ENCODE measurements around the gene SH2D3A.
"Not testable (repeated sequence)": the region's sequence is repeated elsewhere in the genome, so short reads cannot be mapped to it uniquely, and the experiment has no call there.

SH2D3A gene

DNA sequence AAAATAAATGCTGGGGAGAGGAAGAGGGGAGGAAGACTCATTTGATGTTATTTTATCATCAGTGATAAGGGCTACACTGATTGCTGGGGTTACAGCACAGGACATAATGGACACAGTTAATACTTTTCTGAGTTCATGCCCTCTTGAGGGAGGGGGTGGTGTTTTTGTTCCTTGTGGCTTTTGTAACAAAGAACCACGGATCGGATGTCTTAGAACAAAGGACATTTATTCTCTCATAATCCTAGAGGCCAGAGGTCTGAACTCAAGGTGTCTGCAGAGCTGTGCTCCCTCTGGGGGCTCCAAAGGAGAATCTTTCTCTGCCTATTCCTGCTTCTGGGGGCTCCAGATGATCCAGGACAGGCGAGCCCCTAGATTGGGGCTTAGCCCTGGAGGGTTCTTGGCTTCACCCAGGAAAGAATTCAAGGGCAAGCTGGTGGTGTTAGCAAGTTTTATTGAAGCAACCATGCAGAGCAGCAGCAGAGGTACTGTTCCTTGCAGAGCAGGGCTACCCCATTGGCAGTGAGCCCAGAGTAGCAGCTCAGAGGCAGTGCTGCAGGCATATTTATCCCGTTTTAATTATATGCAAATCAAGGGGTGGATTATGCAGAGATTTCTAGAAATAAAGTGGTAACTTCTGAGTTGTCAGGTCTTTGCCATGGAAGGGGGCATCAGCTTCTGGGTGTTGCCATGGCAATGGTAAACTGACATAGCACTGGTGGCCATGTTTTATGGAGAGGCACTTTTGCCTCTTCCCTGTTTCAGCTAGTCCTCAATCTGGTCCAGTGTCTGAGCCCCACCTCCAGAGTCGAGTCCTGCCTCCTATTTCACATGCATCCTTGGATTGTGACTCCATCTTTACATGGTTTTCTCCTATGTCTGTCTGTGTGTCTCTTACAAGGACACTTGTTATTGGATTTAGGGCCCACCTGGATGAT lies 23.2 kb upstream of the SH2D3A start:
- no peak for DNase-seq (ENCODE audit: low read depth in 1 of 2, low spot score in 1 of 2)

DNA sequence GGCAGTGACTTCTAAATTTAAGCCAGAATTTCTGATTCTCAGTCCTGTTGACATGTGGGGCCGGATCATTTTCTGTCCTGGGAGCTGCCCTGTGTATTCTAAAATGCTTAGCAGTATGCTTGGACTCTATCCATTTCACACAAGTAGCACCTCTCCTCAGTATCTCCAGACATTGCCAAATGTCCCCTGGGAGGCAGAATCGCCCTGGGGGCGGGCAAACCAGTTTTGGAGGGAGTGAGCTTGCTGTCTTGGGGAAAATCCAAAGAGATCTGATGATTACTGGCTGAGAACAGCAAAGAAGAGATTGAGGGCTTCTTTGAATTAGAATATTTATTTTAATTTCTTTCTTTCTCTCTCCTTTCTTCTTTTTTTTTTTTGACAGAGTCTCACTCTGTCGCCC lies 21.7 kb upstream of the SH2D3A start:
- no peak for DNase-seq (ENCODE audit: low read depth in 1 of 2, low spot score in 1 of 2)

DNA sequence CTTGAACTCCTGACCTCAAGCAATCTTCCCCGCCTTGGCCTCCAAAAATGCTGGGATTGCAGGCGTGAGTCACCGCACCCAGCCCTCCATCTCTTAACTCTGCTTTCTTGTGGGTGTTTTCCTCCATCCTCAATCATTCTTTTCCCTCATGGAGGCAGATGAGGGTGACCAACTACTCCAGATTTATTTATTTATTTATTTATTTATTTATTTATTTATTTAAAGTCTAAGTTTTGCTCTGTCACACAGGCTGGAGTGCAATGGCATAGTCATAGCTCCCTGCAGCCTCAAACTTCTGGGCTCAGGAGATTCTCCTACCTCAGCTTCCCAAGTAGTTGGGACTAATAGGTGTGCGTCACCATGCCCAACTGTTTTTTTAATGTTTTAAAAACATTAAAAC lies 20.2 kb upstream of the SH2D3A start:
- no peak for DNase-seq (ENCODE audit: low read depth in 1 of 2, low spot score in 1 of 2)

DNA sequence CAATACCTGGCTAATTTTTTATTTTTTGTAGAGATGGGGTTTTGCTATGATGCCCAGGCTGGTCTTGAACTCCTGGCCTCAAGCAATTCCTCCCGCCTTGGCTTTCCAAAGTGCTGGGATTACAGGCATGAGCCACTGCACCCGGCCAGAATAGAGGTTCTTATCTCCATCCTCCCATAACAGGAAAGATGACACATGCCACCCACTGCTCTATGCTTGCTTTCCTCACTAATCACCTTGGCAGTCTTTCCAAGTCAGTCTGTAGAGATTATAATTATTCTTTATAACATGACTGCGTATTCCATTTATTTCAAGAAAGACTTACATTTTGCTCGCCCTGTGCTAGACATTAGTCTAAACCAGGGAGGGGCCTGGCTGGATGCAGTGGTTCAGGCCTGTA lies 12.0 kb upstream of the SH2D3A start:
- no peak for DNase-seq (ENCODE audit: low read depth in 1 of 2, low spot score in 1 of 2)

DNA sequence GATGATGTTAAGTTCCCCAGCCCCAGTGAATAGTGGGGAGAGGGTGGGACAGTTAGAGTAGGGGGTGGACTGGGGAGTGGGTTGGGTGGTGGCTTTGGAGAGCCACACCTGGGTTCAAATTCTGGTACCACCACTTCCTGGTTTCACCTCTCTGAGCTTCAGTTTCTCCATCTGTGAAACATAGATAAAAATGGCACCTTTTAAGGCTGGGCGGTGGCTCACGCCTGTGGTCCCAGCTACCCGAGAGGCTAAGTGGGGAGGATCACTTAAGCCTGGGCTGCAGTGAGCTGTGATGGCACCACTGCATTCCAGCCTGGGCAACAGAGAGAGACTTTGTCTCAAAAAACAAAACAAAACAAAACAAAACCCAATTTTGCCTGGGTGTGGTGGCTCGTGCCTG lies 11.2 kb upstream of the SH2D3A start:
- DNase-seq (ENCODE audit: low read depth in 1 of 2, low spot score in 1 of 2) = no peak

DNA sequence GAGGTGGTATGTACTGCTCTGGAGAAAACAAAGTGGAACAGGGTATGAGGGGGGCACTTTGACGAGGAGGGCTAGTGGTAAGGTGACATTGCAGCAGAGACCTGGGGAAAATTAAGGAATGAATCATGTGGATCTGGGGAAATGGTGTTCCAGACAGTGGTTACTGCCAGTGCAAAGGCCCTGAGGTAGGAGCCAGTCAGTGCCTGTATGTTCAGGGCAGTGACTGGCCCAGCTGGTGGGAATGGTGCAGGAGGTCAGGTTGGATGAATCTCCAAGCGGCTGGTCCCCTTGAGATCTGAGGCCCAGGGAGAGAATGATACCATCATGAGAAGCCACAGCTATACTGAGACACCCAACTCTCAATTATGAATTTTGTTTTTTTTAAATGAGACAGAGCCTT lies 10.2 kb upstream of the SH2D3A start:
- no peak for DNase-seq (ENCODE audit: low read depth in 1 of 2, low spot score in 1 of 2)

DNA sequence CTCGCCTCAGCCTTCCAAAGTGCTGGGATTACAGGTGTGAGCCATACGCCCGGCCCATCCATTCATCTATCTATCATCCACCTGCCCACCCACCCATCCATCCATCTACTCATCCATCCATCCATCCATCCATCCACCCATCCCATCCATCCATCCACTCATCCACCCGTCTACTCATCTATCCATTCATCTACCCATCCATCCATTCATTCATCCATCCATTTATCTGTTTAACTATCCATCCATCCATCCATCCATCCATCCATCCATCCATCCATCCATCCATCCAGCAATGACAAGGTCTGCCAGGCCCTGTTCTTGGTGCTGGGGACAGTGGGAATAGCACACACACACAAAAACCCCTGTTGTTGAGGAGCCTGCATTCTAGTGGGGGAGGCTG lies 9.8 kb upstream of the SH2D3A start:
- no peak for DNase-seq (ENCODE audit: low read depth in 1 of 2, low spot score in 1 of 2)

DNA sequence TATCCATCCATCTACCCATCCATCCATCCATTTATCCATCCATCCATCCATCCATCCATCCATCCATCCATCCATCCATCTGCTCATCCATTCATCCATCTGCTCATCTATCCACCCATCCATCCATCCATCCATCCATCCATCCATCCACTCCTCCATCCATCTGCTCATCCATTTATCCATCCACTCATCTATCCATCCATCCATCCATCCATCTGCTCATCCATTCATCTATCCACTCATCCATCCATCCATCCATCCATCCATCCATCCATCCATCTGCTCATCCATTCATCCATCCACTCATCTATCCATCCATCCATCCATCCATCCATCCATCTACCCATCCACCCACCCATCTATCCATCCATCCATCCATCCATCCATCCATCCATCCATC lies 8.8 kb upstream of the SH2D3A start:
- DNase-seq (ENCODE audit: low read depth in 1 of 2, low spot score in 1 of 2) = not testable (repeated sequence)

DNA sequence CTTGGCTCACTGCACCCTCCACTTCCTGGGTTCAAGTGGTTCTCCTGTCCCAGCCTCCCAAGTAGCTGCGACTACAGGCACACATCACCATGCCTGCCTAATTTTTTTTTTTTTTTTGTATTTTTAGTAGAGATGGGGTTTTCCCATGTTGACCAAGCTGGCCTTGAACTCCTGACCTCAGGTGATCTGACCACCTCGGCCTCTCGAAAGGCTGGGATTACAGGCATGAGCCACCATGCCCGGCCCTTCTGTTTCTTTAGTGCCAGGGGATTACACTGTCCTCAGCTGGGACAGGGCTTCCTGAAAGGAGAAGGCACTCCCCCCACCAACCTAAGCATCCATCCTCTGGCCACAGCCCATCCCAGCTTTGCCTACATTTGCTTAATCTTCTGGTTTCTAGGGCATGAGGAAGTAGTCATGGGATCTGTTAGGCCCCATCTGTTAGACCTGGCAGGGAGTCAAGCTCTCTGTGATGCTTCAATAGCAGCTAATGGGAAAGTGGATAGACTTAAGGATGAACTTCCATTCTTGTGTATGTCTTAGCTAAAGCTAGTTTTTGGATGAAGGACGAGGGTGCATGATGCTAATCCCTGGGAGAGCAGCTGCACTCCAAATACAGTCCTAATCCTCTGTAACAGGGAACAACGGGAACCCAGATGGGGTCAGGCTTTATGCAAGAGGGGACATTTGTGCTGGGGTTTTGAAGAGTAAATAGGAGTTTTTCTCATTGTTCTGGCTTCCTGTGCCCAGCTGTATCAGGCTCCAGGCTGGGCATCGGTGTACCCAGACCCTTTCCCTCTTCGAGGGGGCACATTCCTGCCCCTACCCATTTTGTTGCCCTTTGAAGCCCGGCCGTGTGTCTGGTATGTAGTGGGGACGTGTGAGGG lies 7.8 kb upstream of the SH2D3A start:
- DNase-seq (ENCODE audit: low read depth in 1 of 2, low spot score in 1 of 2) = no peak

DNA sequence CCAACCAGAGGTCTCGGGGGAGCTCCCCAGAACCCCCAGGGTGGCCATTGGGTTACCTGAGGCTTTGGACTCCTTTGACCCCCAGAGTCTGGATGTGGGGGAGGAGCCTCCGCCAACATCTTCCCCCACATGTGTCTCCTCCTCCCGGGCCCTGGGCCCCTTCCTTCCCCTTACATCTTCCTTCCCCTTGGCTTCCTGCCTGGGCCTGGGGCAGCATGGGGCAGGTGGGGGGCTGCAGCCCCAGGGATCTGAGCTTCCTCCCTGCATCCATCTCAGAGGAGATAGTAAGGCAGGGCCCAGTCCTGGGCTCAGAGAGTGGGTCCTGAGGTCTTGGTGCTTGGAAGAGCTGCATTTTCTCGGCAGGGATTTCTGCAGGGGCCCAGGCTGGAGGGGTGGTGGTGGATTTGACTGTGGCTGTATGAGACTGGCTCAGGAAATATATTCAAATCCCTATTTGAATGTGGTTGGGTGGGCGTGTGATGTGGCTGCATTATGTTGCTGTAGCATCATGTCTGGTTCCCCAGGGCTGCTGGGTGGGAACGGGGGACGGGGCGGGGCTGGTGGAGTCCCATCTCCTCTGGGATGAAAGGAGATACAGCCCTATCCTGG lies 6.2 kb upstream of the SH2D3A start:
- DNase-seq (ENCODE audit: low read depth in 1 of 2, low spot score in 1 of 2) = peak in 1 of 2 donors; percentile 29

DNA sequence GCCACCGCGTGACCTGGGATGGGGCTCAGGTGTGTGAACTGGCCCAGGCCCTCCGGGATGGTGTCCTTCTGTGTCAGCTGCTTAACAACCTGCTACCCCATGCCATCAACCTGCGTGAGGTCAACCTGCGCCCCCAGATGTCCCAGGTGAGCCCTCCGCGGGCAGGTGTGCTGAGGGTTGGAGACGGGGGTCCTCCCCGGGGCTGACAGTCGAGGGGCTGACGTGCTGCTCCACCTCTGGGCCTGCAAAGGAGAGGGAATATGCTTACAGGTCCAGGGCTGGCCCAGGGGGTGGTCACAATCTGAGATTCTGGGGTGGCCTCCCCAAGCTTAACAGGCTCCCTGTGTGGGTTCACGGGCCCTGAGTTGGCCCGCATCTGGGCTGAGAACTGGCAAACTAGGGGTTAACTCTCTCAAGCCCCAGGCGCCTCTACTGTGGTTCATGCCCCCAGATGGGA lies 5.7 kb upstream of the SH2D3A start:
- DNase-seq (ENCODE audit: low read depth in 1 of 2, low spot score in 1 of 2) = no peak

DNA sequence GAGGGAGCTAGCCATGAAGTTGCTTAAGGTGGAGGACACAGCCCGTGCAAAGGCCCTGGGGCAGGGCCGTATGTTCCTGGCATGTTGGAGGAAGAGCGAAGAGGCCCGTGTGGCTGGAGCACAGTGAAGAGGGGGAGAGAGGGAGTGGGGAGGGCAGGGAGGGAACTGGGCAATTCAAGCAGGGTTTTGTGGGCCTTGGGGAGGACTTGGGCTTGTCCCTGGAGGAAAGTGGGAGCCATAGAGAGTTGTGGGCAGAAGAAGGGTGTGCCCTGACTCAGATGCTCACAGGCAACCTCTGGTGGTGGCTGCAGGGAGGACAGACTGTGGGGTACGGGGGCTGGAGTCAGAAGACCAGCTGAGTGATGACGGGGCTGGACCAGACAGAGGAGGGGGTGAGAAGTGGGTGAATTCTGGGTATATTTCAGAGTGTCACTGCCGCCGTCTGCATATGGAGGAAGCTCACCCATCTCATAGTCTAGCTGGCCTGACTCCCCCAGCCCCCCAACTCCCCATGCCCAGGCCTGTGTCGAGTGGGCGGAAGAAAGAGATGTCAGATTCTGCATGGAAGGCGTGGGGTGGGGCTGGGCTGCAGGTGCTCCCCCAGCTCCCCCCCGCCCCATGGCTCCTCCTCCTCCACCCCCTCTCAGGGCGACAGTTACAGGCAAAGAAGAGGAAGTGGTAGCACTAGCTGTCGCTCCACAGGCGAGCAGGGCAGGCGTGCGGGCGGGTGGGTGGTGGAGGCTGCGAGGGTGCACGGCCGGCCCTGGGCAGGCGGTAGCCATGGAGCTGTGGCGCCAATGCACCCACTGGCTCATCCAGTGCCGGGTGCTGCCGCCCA lies 5.0 kb upstream of the SH2D3A start, which contains the start of gene VAV1:
VAV1 (plus strand) TSS at position 681 of the 838 bp plus-strand sequence; CDS start at position 781, 100 bp downstream.
- DNase-seq (ENCODE audit: low read depth in 1 of 2, low spot score in 1 of 2) = peak; percentile 55 to 66

DNA sequence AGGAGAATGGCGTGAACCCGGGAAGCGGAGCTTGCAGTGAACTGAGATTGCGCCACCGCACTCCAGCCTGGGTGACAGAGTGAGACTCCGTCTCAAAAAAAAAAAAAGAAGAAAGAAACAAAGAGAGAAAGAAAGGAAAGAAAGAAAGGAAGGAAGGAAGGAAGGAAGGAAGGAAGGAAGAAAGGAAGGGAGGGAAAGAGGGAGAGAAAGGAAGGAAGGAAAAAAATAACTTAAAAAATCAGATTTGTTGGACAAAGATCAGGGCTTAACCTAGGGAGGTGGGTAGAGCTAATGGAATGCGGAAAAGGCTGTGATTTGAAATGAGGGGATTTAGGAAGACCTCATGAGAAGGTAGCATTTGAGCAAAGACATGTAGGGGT lies 4.4 kb upstream of the SH2D3A start:
- DNase-seq (ENCODE audit: low read depth in 1 of 2, low spot score in 1 of 2) = not testable (repeated sequence)

DNA sequence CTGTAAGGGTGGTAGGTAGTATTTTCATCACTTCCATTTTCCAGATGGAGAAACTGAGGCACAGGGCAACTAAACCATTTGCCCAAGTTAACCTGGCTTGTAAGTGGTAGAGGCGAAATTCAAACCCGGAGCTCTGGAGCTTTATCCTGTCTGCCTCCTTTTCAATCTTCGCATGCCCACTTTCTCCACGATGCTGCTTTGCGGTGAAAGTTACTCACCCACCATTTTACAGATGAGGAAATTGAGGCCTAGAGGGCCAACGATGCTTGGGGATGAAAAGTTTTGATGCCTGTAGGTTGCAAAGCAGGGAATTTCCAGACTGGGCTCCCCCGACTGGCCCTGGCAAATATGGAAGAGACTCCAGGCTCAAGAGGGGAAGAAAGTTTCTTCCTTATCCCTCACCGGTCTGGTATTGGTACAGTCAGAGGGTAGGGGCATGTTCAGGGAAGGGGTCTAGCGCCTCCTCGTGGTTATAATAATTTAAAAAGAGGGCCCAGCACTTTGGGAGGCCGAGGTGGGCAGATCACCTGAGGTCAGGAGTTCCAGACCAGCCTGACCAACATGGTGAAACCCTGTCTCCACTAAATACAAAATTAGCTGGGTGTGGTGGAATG lies 1.9 kb upstream of the SH2D3A start:
- DNase-seq (ENCODE audit: low read depth in 1 of 2, low spot score in 1 of 2) = no peak

DNA sequence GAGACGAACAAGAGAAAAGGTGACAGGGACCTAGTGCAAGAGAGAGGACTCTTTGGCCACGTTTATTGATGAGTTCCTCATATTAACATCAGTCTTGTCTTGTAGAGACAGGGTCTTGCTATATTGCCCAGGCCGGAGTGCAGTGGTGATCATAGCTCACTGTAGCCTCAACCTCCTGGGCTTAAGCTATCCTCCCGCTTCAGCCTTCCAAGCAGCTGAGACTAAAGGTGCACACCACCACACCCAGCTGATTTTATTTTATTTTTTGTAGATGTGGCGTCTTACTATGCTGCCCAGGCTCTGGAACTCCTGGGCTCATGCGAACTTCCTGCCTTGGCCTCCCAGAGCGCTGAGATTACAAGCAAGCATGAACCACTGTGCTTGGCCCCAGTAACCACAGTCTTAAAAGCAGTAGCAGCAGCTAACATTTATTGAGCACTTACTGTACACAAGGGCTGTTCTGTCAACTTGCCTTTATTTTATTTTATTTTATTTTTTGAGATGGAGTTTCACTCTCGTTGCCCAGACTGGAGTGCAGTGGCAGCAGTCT lies 1.1 kb upstream of the SH2D3A start:
- DNase-seq (ENCODE audit: low read depth in 1 of 2, low spot score in 1 of 2) = no peak

DNA sequence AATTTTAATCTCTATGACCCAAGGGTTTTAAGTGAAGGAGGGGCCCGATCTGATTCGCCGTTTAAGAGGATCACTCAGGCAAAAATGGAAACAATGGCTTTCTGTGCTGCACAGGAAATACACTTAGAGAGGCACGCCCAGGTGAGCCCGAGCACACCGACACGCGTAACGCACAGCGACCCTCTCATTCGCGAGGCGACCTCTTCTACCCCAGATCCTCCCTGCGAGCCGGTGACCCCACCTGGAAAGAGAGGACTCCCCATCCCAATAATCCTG lies 216 bp downstream of the SH2D3A start:
- no peak for DNase-seq (ENCODE audit: low read depth in 1 of 2, low spot score in 1 of 2)

DNA sequence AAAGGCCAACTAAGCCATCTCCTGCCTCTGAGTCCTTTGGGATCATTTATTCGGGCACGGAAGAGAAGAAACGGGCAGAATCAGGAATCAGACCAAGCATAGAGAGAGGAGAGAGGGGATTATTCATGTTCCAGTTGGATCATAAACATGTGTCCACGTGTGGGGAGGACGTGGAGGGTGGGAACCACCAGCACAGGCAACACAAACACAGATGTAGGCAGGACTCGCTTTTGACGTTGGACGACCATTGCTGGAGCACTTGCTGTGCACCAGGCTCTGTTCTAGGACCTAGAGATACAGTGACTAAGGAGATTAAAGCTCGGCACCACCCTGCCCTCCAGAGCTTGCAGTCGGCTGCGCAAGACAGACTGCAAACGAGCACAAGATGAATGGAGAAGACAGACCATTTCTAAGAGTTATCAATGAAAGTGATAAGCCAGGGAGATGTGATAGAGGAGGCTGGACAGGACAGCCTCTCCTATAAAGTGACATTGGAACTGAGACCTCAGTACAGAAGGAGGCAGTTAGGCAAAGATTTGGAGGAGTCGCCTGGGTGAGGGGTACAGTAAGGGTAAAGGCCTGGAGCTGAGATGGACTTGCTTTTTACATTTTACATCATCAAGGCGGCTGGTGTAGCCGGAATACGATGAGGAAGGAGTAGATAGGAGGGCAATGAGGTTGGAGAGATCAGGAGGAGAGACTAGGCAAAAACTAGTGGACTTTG lies 716 bp downstream of the SH2D3A start:
- no peak for DNase-seq (ENCODE audit: low read depth in 1 of 2, low spot score in 1 of 2)

DNA sequence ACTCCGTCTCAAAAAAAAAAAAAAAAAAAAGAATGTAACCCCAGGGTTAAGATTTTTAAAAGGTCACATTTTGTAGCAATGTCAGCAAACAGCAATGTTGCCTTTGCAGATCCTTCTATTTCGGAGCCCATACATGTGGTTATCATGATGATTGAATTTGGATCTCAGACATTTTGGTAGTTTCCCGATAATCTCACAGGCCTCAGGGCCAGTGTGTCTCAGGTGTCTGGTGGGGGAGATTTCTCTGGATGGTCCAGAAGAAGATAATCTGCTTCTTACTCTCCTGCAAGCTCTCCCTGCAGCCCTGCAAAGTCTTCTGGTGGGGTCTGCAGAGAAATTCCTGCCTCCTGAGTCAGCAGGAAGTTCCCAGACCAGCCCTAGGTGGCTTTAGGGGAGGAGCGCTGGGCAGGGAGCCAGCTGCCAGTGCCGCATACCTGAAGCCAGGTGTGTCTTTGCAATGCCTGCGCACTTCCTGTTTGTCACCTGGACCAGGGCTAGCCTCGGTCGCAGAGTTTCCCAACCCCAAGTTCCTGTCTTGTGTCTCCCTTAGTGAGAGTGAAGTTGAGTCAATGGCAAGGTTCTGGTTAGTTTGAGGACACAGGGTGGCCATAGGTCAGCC lies 1.4 kb downstream of the SH2D3A start:
- no peak for DNase-seq (ENCODE audit: low read depth in 1 of 2, low spot score in 1 of 2)

DNA sequence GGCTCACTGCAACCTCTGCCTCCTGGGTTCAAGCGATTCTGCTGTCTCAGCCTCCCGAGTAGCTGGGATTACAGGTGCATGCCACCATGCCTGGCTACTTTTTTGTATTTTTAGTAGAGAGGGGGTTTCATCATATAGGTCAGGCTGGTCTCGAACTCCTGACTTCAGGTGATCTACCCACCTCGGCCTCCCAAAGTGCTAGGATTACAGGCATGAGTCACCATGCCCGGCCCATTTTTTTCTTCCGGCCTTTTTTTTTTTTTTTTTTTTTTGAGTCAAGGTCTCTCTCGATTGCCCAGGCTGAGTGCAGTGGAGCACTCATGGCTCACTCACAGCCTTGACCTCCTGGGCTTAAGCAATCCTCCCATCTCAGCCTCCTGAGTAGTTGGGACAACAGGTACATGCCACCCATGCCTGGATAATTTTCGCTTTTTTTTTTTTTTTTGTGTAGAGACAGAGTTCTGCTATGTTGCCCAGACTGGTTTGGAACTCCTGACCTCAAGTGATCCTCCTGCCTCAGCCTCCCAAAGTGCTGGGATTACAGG lies 4.9 kb downstream of the SH2D3A start:
- not testable (repeated sequence) for DNase-seq (ENCODE audit: low read depth in 1 of 2, low spot score in 1 of 2)
